ENCODE measurements around the gene USP34. TPM values are rescaled to one million over a fixed set of nuclear protein-coding genes. Genes with fewer than 3 reads are reported as not detected.
"Not testable (repeated sequence)": the region's sequence is repeated elsewhere in the genome, so short reads cannot be mapped to it uniquely, and the experiment has no call there.

Gene USP34
- total RNA-seq, 1 experiment from 2014 or later: 91.4 TPM

- TSS peak; percentile 80 for BruUV-seq (replicated peaks)
- no peaks in the 10 kb centered on the region; the same call in 1 of the 2 replicates for H3K36me3 ChIP-seq (ENCODE audit: control insufficient read depth, insufficient read depth, low read length)
- POLR2A ChIA-PET: interaction anchor here (0.5 kb wide), 1 partner anchor 280 kb away, joined by 8 read pairs; no protein-coding TSS in a partner anchor
- ATAC-seq: no peak
- TF ChIP-seq CTCF (IDR thresholded peaks at IDR 0.05) (no peak), TCF7L2 (IDR thresholded peaks at IDR 0.05; ENCODE audit: low read depth, low read length) (no peak), REST (IDR thresholded peaks at IDR 0.05; ENCODE audit: insufficient read depth in 1 of 2, low read depth in 2 of 2, low read length in 1 of 2) (no peak), SIN3A (IDR thresholded peaks at IDR 0.05; ENCODE audit: borderline replicate concordance, insufficient read depth, low read depth, low read length) (no peak), POLR2AphosphoS5 (IDR thresholded peaks at IDR 0.05; ENCODE audit: low read depth, low read length) (no peak)
- CTCF ChIA-PET: no interaction called here
- H3K27ac ChIP-seq (ENCODE audit: low read length): peak overlapping the region; percentile 95
- no peaks in the 10 kb centered on the region for H3K9me3 ChIP-seq (ENCODE audit: control insufficient read depth, insufficient read depth, low read depth, low read length)
- no peak for DNase-seq (ENCODE audit: low read depth, low spot score)
- H3K27me3 ChIP-seq (ENCODE audit: control insufficient read depth, insufficient read depth, low read length): no peaks in the 10 kb centered on the region
- in situ Hi-C loops (cut with HindIII; ENCODE audit: low pct_unique_long_range_greater_than_20kb, low sequenced_read_pairs) (no loop called here), intact Hi-C loops (cut with micrococcal nuclease; ENCODE audit: unreplicated experiment) (no loop called here)
- H3K4me3 ChIP-seq (ENCODE audit: low read depth in 2 of 2, low read length in 2 of 2): peak overlapping the region; percentile 79 to 86
- peaks cover 11% of the 10 kb centered on the region for H3K4me1 ChIP-seq (ENCODE audit: control insufficient read depth, insufficient read depth, low read length)
Observed at GRCh38 chr2:61469424-61470121, 1.3 kb downstream of the USP34 start.

- H3K4me3 ChIP-seq (ENCODE audit: low read depth in 2 of 2, low read length in 2 of 2); CTCF ChIA-PET; BruUV-seq (replicated peaks); H3K36me3 ChIP-seq (ENCODE audit: control insufficient read depth, insufficient read depth, low read length); intact Hi-C loops (cut with micrococcal nuclease; ENCODE audit: unreplicated experiment); ATAC-seq; H3K27me3 ChIP-seq (ENCODE audit: control insufficient read depth, insufficient read depth, low read length); POLR2A ChIA-PET; H3K9me3 ChIP-seq (ENCODE audit: control insufficient read depth, insufficient read depth, low read depth, low read length); in situ Hi-C loops (cut with HindIII; ENCODE audit: low pct_unique_long_range_greater_than_20kb, low sequenced_read_pairs); DNase-seq (ENCODE audit: low read depth, low spot score); H3K27ac ChIP-seq (ENCODE audit: low read length): not testable (repeated sequence)
- H3K4me1 ChIP-seq (ENCODE audit: control insufficient read depth, insufficient read depth, low read length): peaks cover 14% of the 10 kb centered on the region
Observed at GRCh38 chr2:61468231-61468630, 2.7 kb downstream of the USP34 start.

GRCh38 chr2:61465045-61465444, 5.8 kb downstream of the USP34 start:
- intact Hi-C loops (cut with micrococcal nuclease; ENCODE audit: unreplicated experiment): no loop called here
- in situ Hi-C loops (cut with HindIII; ENCODE audit: low pct_unique_long_range_greater_than_20kb, low sequenced_read_pairs): no loop called here
- ChIA-PET POLR2A (no interaction called here), CTCF (no interaction called here)
- H3K36me3 ChIP-seq (ENCODE audit: control insufficient read depth, insufficient read depth, low read length): no peaks in the 10 kb centered on the region; the same call in 1 of the 2 replicates
- peaks cover 13% of the 10 kb centered on the region; the same call in 1 of the 2 replicates for H3K4me1 ChIP-seq (ENCODE audit: control insufficient read depth, insufficient read depth, low read length)
- H3K27ac ChIP-seq (ENCODE audit: low read length): peak overlapping the region; percentile 15
- no peaks in the 10 kb centered on the region for H3K9me3 ChIP-seq (ENCODE audit: control insufficient read depth, insufficient read depth, low read depth, low read length)
- BruUV-seq (replicated peaks): TSS peak; percentile 1
- DNase-seq (ENCODE audit: low read depth, low spot score) (no peak), ATAC-seq (no peak)
- H3K27me3 ChIP-seq (ENCODE audit: control insufficient read depth, insufficient read depth, low read length): no peaks in the 10 kb centered on the region
- no peak for TF ChIP-seq CTCF (IDR thresholded peaks at IDR 0.05)
- no peak for TF ChIP-seq REST (IDR thresholded peaks at IDR 0.05; ENCODE audit: insufficient read depth in 1 of 2, low read depth in 2 of 2, low read length in 1 of 2)
- TF ChIP-seq TCF7L2 (IDR thresholded peaks at IDR 0.05; ENCODE audit: low read depth, low read length): no peak
- no peak for TF ChIP-seq POLR2AphosphoS5 (IDR thresholded peaks at IDR 0.05; ENCODE audit: low read depth, low read length)
- TF ChIP-seq SIN3A (IDR thresholded peaks at IDR 0.05; ENCODE audit: borderline replicate concordance, insufficient read depth, low read depth, low read length): no peak
- no peak overlapping the region for H3K4me3 ChIP-seq (ENCODE audit: low read depth in 2 of 2, low read length in 2 of 2)
